ENCODE measurements around the gene NCK1.

Gene NCK1

GRCh38 chr3:136908297-136908696 is 46.3 kb downstream of the NCK1 start:
- DNase-seq (ENCODE audit: low spot score), result no peak

GRCh38 chr3:136909187-136909586 is 47.2 kb downstream of the NCK1 start:
- DNase-seq (ENCODE audit: low spot score), result no peak

GRCh38 chr3:136910697-136911096 is 48.7 kb downstream of the NCK1 start:
- no peak for DNase-seq (ENCODE audit: low spot score)

GRCh38 chr3:136913168-136913567 is 51.2 kb downstream of the NCK1 start:
- DNase-seq (ENCODE audit: low spot score), result no peak

- no peak for DNase-seq (ENCODE audit: low spot score)
Observed at GRCh38 chr3:136914739-136915138, 52.7 kb downstream of the NCK1 start.

GRCh38 chr3:136916223-136916622 is 54.2 kb downstream of the NCK1 start:
- no peak for DNase-seq (ENCODE audit: low spot score)

- no peak for DNase-seq (ENCODE audit: low spot score)
Observed at GRCh38 chr3:136919799-136920580, 58.0 kb downstream of the NCK1 start.

- DNase-seq (ENCODE audit: low spot score), result no peak
Observed at GRCh38 chr3:136920904-136921611, 59.0 kb downstream of the NCK1 start.

- DNase-seq (ENCODE audit: low spot score), result peak; percentile 22
Observed at GRCh38 chr3:136925425-136926190, 63.6 kb downstream of the NCK1 start.

GRCh38 chr3:136928240-136928639 is 66.2 kb downstream of the NCK1 start:
- no peak for DNase-seq (ENCODE audit: low spot score)

GRCh38 chr3:136929977-136930670 is 68.1 kb downstream of the NCK1 start:
- DNase-seq (ENCODE audit: low spot score), result peak; percentile 72

- no peak for DNase-seq (ENCODE audit: low spot score)
Observed at GRCh38 chr3:136931606-136932005, 69.6 kb downstream of the NCK1 start.

GRCh38 chr3:136932523-136932922 is 70.5 kb downstream of the NCK1 start:
- DNase-seq (ENCODE audit: low spot score), result no peak

GRCh38 chr3:136932978-136933772 is 71.2 kb downstream of the NCK1 start:
- no peak for DNase-seq (ENCODE audit: low spot score)

GRCh38 chr3:136937175-136937574 is 75.2 kb downstream of the NCK1 start:
- no peak for DNase-seq (ENCODE audit: low spot score)

GRCh38 chr3:136937851-136938250 is 75.8 kb downstream of the NCK1 start:
- DNase-seq (ENCODE audit: low spot score), result no peak

GRCh38 chr3:136938334-136938733 is 76.3 kb downstream of the NCK1 start:
- peak; percentile 51 for DNase-seq (ENCODE audit: low spot score)

- DNase-seq (ENCODE audit: low spot score), result no peak
Observed at GRCh38 chr3:136939489-136939888, 77.5 kb downstream of the NCK1 start.

GRCh38 chr3:136942803-136943202 is 80.8 kb downstream of the NCK1 start:
- no peak for DNase-seq (ENCODE audit: low spot score)

GRCh38 chr3:136943436-136943835 is 81.4 kb downstream of the NCK1 start:
- peak; percentile 17 for DNase-seq (ENCODE audit: low spot score)

- no peak for DNase-seq (ENCODE audit: low spot score)
Observed at GRCh38 chr3:136946978-136947377, 85.0 kb downstream of the NCK1 start.

Data from AG20443 (cell line).